Aorta (tissue), 5 donors: ENCODE measurements around the gene ZNF527. TPM values are rescaled to one million over a fixed set of nuclear protein-coding genes. Genes with fewer than 3 reads are reported as not detected.

ENCODE experiments used
- ATAC-seq: fragments of 200-7000 bp; cut with Tn5 transposase; one replicate; pipeline ENCODE4 v1.9.1; 2022; ENCODE audit warnings: moderate library complexity; ENCODE audit not compliant: low FRiP score
- DNase-seq, 2 donors: peaks; one replicate each; pipeline ENCODE4 v3.0.0-alpha.2; 2020
- H3K27ac ChIP-seq, 2 donors: one replicate each; pipeline ENCODE4 v1.5.1; 2013; ENCODE audit warnings: low read length in 2 of 2, mild to moderate bottlenecking in 2 of 2, moderate library complexity in 2 of 2, control low read depth in 1 of 2, inconsistent platforms in 1 of 2, low read depth in 1 of 2
- H3K27me3 ChIP-seq, 2 donors: one replicate each; pipeline ENCODE4 v1.6.1; 2013; ENCODE audit warnings: control low read depth in 1 of 2, low read length in 1 of 2, mild to moderate bottlenecking in 1 of 2, moderate library complexity in 1 of 2; ENCODE audit not compliant: insufficient read depth in 2 of 2, control insufficient read depth in 1 of 2
- H3K36me3 ChIP-seq, 2 donors: one replicate each; pipeline ENCODE4 v1.6.1; 2013; ENCODE audit warnings: control low read depth in 1 of 2, low read length in 1 of 2, mild to moderate bottlenecking in 1 of 2; ENCODE audit not compliant: insufficient read depth in 2 of 2, control insufficient read depth in 1 of 2
- H3K4me1 ChIP-seq, 2 donors: one replicate each; pipeline ENCODE4 v1.6.1; 2013; ENCODE audit warnings: low read length in 2 of 2, control low read depth in 1 of 2, mild to moderate bottlenecking in 1 of 2, moderate library complexity in 1 of 2; ENCODE audit not compliant: insufficient read depth in 2 of 2, control insufficient read depth in 1 of 2
- H3K4me3 ChIP-seq, 2 donors: one replicate each; pipeline ENCODE4 v1.5.1; 2013; ENCODE audit warnings: low read length in 2 of 2, control low read depth in 1 of 2, mild to moderate bottlenecking in 1 of 2
- H3K9me3 ChIP-seq: one replicate; pipeline ENCODE4 v1.6.1; 2013; ENCODE audit warnings: mild to moderate bottlenecking, low read length; ENCODE audit not compliant: control insufficient read depth
- WGBS, 2 donors: extraction: QIAGEN DNeasy Blood & Tissue Kit; methylation state at CpG; one replicate each; pipeline ENCODE4 v1.1.7; 2013; 5-methylcytosine and 5-hydroxymethylcytosine counted together
- intact Hi-C, 2 donors: fragments of 100-400 bp; cut with DNase I; formaldehyde crosslinking; loops; one replicate each; pipeline versions ENCODE4 v1.14.2 to v1.15.0; 2022
- long read RNA-seq, 2 donors: library from polyadenylated mRNA; unstranded; transcript quantifications; one replicate each; pipeline ENCODE4 v2.0.0, GENCODE V29; 2020 to 2021
- polyA plus RNA-seq, 2 donors: library from polyadenylated mRNA; stranded (reverse); fragments of 200-250 nt; gene quantifications; one replicate each; pipeline ENCODE4 v1.2.3, GENCODE V29; 2013
- total RNA-seq, 2 donors: library from RNA; stranded (reverse); fragmentation: NEBNext Ultra II Directional; extraction: Animal tissue kit (Norgen Biotek cat#: 25700); gene quantifications; one replicate each; pipeline ENCODE4 v1.2.1, GENCODE V29; 2021
- donor health status: healthy with polysubstance abuse.
- donor health status: Bipolar disorder and iron deficiency.
- donor health status: DM: no; HTN: no; CAD: no.
- donor health status: DM: no; HTN: no; CAD: no.
- donor health status: DM: yes; HTN: yes; CAD: no.

Gene ZNF527
- total RNA-seq (1 to 10 TPM; 7.3 to 9.0 TPM), polyA plus RNA-seq (1 to 10 TPM; 3.3 to 5.1 TPM)
- long read RNA-seq, donor 1, partial matches to known transcripts = 1 of 8 reads
- long read RNA-seq, donor 1, other reads (novel, unspliced or antisense) = 2 of 8 reads
- long read RNA-seq, donor 2, partial matches to known transcripts = 0 of 1 reads
- long read RNA-seq, donor 2, other reads (novel, unspliced or antisense) = 0 of 1 reads

DNA sequence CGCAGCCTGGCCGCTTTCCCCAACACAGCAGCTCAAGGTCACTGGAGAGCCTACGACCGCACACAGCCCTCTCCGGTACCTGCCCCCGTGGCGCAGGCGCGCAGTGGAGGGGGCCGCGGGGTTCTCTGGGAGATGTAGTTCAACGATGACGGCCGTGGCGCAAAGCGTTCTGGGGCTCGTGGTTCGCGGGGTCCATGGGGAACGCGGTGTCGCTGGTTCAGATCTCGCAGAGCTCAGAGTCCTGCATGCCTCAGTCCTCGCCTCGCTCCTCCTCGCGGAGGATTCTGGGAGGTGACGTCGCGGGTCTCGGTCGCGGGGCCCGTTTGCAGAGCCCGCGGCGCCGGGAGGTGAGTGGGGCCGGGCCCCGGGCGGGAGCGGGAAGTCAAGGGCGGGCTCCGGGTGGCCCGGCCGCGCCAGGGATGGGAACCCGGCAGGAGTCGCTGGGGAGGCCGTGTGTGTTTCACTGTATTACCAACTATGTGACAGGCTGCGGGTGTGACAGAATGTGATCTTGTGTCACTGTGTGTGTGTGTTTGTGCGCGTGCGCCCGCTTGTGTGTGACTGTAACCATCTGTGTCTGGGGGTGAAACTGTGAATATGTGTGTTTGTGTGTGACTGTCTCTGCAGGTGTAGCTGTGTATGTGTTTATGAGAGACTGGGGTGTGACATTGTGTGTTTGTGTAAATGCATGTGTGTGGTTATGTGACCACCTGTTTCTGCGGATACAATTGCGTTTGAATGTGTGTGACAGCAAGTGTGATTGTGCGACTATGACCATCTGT lies at the start of gene ZNF527:
Gene ZNF527 (plus strand): TSS at position 220 of the 782 bp plus-strand sequence. CDS start 3,100 bp downstream, outside the sequence.
- intact Hi-C loops = loop anchor here in 1 of 2 donors (5.0 kb wide), 1 partner anchor 96 kb away; the partner anchor contains the start of genes ZNF569 and ZNF570
- ATAC-seq = peak; percentile 99
- H3K27ac ChIP-seq = peak within 1 kb of the TSS in 1 of 2 donors; percentile 48
- peak; percentile 99 for DNase-seq
- H3K4me3 ChIP-seq = peak within 1 kb of the TSS; percentile 52 to 65
- H3K36me3 ChIP-seq = peaks cover 3 to 10% of the 10 kb centered on the region in 2 donors
- H3K27me3 ChIP-seq = no peaks in the 10 kb centered on the region
- WGBS, 2 donors = 1% methylated on average over 56 to 58 of the region's 58 CpGs
- H3K4me1 ChIP-seq = no peaks in the 10 kb centered on the region
- peaks cover 2% of the 10 kb centered on the region for H3K9me3 ChIP-seq

- Histone ChIP-seq H3K36me3 (peaks cover 4 to 7% of the 10 kb centered on the region in 2 donors), H3K27ac (no peak overlapping the region)
- intact Hi-C loops = loop anchor here (10.0 kb wide), 2 partner anchors 115 to 135 kb away; partner anchors contain the start of genes ZNF383 (in 1 of the 2), ZNF569 (in 1 of the 2), ZNF570 (in 1 of the 2) and ZNF585B (in 1 of the 2)
Measured at GRCh38 chr19:37329686-37330085, 41.2 kb upstream of the ZNF527 start.

GRCh38 chr19:37332839-37333238 lies 38.1 kb upstream of the ZNF527 start:
- Histone ChIP-seq H3K4me3 (no peak overlapping the region), H3K27me3 (no peaks in the 10 kb centered on the region), H3K36me3 (peaks cover 4% of the 10 kb centered on the region in 2 donors), H3K4me1 (peaks cover 0 to 4% of the 10 kb centered on the region in 2 donors), H3K9me3 (no peaks in the 10 kb centered on the region), H3K27ac (no peak overlapping the region)
- intact Hi-C loops = loop anchor here (10.0 kb wide), 2 partner anchors 118 to 132 kb away; partner anchors contain the start of genes ZNF383 (in 1 of the 2), ZNF569 (in 1 of the 2), ZNF570 (in 1 of the 2) and ZNF585B (in 1 of the 2)
- ATAC-seq (no peak), DNase-seq (no peak)

More at GRCh38 chr19:37329686-37330085, 41.2 kb upstream of the ZNF527 start:
- Histone ChIP-seq H3K4me1 (no peaks in the 10 kb centered on the region), H3K27me3 (no peaks in the 10 kb centered on the region), H3K9me3 (no peaks in the 10 kb centered on the region), H3K4me3 (no peak overlapping the region)
- ATAC-seq (no peak), DNase-seq (no peak)
- 68 to 75% methylated on average over 1 of the region's 1 CpG for WGBS, 2 donors

DNA sequence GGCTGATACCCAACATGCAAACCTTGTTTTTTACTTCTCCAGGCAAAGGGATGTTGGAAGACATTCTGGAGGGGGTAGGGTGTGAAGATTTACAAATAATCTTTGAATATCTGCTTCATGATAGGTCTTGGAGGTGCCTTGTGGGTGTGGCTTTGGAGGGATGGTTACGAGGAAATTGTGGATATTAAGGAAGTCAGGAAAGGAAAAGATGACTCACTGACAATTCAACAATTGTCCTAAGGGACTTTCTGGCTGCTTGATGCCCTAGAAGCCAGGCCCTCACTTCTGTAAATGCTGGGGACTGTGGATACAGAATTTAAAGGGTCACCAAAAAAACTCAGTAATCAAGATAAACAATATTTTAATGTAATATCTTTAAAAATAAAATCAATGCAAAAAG lies 37.4 kb upstream of the ZNF527 start:
- H3K9me3 ChIP-seq = no peaks in the 10 kb centered on the region
- H3K36me3 ChIP-seq = peaks cover 4% of the 10 kb centered on the region in 2 donors
- peaks cover 0 to 4% of the 10 kb centered on the region in 2 donors for H3K4me1 ChIP-seq
- no peaks in the 10 kb centered on the region for H3K27me3 ChIP-seq
- no peak overlapping the region for H3K4me3 ChIP-seq
- intact Hi-C loops = loop anchor here (10.0 kb wide), 2 partner anchors 119 to 131 kb away; partner anchors contain the start of genes ZNF383 (in 1 of the 2), ZNF569 (in 1 of the 2), ZNF570 (in 1 of the 2) and ZNF585B (in 1 of the 2)
- 28 to 43% methylated on average over 1 of the region's 1 CpG for WGBS, 2 donors
- H3K27ac ChIP-seq = no peak overlapping the region
- DNase-seq = no peak
- no peak for ATAC-seq

DNA sequence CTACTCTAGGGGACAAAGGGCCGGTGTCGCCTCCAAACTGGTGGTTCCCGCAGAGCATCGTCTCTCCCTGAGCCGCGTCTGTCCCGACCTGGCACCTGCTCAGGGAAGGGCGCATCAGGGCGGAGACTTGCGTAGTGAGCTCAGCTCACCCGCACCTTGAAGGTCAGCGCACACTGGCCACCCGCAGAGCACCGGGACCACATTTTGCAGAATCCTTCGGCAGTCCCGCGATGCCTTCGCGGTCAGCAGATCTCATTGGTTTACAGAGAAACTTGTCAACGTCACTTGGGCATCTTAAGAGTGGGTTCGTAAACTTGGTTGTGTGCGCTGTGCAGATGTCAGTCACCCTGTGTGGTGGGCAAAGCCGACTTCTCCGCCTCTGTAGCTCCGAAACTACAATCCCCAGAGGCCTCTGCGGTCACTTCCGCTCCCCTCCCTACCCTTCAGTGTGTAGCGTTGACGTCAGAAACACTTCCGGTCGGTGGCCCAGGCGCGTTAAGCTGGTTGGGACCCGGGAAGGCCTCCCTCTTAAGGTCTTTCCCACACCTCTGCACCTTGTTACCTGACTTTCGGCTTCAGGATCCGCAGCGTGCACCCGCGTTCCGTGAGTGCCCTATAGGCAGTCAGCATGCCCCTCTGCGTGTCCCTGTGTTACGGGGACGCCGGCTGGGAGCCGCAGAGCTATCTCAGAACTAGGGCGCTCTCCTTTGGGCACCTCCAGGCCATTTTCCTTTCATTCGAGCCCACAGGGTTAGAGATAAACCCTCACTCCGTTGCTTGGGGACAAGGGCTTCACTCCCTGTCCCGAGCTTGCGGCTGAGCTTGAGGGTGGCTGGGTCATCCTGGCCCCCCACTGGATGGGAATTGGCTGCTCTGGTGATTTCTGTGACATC lies 36.5 kb upstream of the ZNF527 start:
- ATAC-seq (peak; percentile 98), DNase-seq (peak; percentile 95 to 98)
- Histone ChIP-seq H3K36me3 (peaks cover 0 to 2% of the 10 kb centered on the region in 2 donors), H3K4me3 (peak overlapping the region; percentile 45 to 72), H3K27me3 (no peaks in the 10 kb centered on the region), H3K9me3 (no peaks in the 10 kb centered on the region), H3K4me1 (peaks cover 0 to 4% of the 10 kb centered on the region in 2 donors), H3K27ac (peak overlapping the region in 1 of 2 donors; percentile 85)
- intact Hi-C loops = loop anchor here (10.0 kb wide), 2 partner anchors 120 to 130 kb away; partner anchors contain the start of genes ZNF383 (in 1 of the 2), ZNF569 (in 1 of the 2), ZNF570 (in 1 of the 2) and ZNF585B (in 1 of the 2)
- WGBS, 2 donors = 4 to 5% methylated on average over 50 of the region's 50 CpGs

DNA sequence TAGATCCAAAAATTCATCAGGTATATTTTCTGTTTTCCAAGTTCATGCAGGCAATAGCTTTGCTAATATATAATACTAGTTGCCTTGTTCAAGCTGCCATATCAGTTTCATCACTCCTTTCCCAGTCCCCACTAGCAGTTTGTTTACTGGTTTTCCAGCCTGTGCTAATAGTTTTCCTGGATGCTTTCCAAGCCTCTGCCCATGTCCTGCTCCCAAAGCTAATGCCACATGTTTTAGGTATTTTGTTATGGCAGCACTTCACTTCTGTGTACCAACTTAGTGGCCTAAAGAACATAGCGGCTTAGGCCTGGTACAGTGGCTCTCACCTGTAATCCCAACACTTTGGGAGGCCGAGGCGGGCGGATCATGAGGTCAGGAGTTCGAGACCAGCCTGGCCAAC lies 28.1 kb upstream of the ZNF527 start:
- no peaks in the 10 kb centered on the region for H3K4me1 ChIP-seq
- no peak for DNase-seq
- no peak overlapping the region for H3K4me3 ChIP-seq
- no peak for ATAC-seq
- intact Hi-C loops = no loop called here
- no peak overlapping the region for H3K27ac ChIP-seq
- 95 to 98% methylated on average over 5 of the region's 5 CpGs for WGBS, 2 donors
- no peaks in the 10 kb centered on the region for H3K9me3 ChIP-seq
- H3K36me3 ChIP-seq = peaks cover 2 to 9% of the 10 kb centered on the region in 2 donors
- H3K27me3 ChIP-seq = no peaks in the 10 kb centered on the region

DNA sequence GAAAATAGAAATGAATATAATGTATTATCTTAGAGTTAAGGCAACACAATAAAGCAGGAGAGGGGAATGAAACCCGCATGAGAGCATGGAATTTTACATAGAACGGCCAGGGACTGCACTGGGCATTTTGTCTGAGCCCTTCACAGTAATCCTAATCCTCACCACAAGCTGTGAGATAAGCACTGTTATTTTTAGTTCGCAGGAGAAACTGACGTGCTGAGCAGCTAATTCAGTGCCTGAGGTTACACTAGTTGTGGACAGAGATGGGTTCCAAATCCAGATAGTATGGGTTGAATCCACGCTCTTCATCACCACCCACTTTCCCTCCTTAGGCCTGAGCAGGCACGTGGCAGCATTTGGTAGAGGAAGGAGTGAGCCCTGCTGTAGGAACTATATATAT lies 24.8 kb upstream of the ZNF527 start:
- no peak overlapping the region for H3K4me3 ChIP-seq
- no peak for ATAC-seq
- no peaks in the 10 kb centered on the region for H3K27me3 ChIP-seq
- H3K27ac ChIP-seq = no peak overlapping the region
- no peak for DNase-seq
- no peaks in the 10 kb centered on the region for H3K9me3 ChIP-seq
- intact Hi-C loops = no loop called here
- H3K4me1 ChIP-seq = no peaks in the 10 kb centered on the region
- peaks cover 2 to 9% of the 10 kb centered on the region in 2 donors for H3K36me3 ChIP-seq
- WGBS, 2 donors = 60 to 61% methylated on average over 6 of the region's 6 CpGs

- WGBS, 2 donors = 94 to 97% methylated on average over 3 of the region's 3 CpGs
- Histone ChIP-seq H3K9me3 (no peaks in the 10 kb centered on the region), H3K36me3 (peaks cover 2 to 3% of the 10 kb centered on the region in 2 donors), H3K4me1 (no peaks in the 10 kb centered on the region), H3K27me3 (no peaks in the 10 kb centered on the region), H3K4me3 (no peak overlapping the region), H3K27ac (no peak overlapping the region)
- DNase-seq (no peak), ATAC-seq (no peak)
- intact Hi-C loops = no loop called here
Measured at GRCh38 chr19:37348060-37348459, 22.8 kb upstream of the ZNF527 start.
